ENCODE results near the gene BPTF. TPM values are rescaled to one million over a fixed set of nuclear protein-coding genes. Genes with fewer than 3 reads are reported as not detected.
"Not testable (repeated sequence)": the region's sequence is repeated elsewhere in the genome, so short reads cannot be mapped to it uniquely, and the experiment has no call there.

BPTF gene
- total RNA-seq, 1 donor from 2014 or later: 77.1 TPM

GRCh38 chr17:67982034-67982640 is 156.8 kb downstream of the BPTF start:
- DNase-seq: no peak
- no peak overlapping the region for H3K27ac Mint-ChIP-seq
- no peaks in the 10 kb centered on the region for H3K4me1 Mint-ChIP-seq
- H3K9me3 Mint-ChIP-seq: no peaks in the 10 kb centered on the region
- peaks cover 16% of the 10 kb centered on the region for H3K36me3 Mint-ChIP-seq (ENCODE audit: low read depth)
- no peak overlapping the region for H3K4me3 Mint-ChIP-seq
- intact Hi-C loops (cut with micrococcal nuclease): no loop called here
- H3K27me3 Mint-ChIP-seq: no peaks in the 10 kb centered on the region

GRCh38 chr17:67982686-67983382 is 157.5 kb downstream of the BPTF start:
- intact Hi-C loops (cut with micrococcal nuclease): no loop called here
- Mint-ChIP-seq H3K9me3 (no peaks in the 10 kb centered on the region), H3K4me3 (no peak overlapping the region), H3K4me1 (no peaks in the 10 kb centered on the region), H3K27me3 (no peaks in the 10 kb centered on the region), H3K27ac (no peak overlapping the region), H3K36me3 (ENCODE audit: low read depth) (peaks cover 16% of the 10 kb centered on the region)
- no peak for DNase-seq

- H3K4me1 Mint-ChIP-seq: no peaks in the 10 kb centered on the region
- no peak for DNase-seq
- H3K27me3 Mint-ChIP-seq: no peaks in the 10 kb centered on the region
- intact Hi-C loops (cut with micrococcal nuclease): no loop called here
- H3K9me3 Mint-ChIP-seq: no peaks in the 10 kb centered on the region
- H3K36me3 Mint-ChIP-seq (ENCODE audit: low read depth): peaks cover 14% of the 10 kb centered on the region
- no peak overlapping the region for H3K4me3 Mint-ChIP-seq
- H3K27ac Mint-ChIP-seq: no peak overlapping the region
These were observed 158.0 kb downstream of the BPTF start for GRCh38 chr17:67983383-67983688.

GRCh38 chr17:67990909-67991308 is 165.6 kb downstream of the BPTF start:
- Mint-ChIP-seq H3K4me1 (peaks cover 29% of the 10 kb centered on the region), H3K27me3 (peaks cover 13% of the 10 kb centered on the region), H3K27ac (no peak overlapping the region), H3K36me3 (ENCODE audit: low read depth) (peaks cover 12% of the 10 kb centered on the region), H3K9me3 (no peaks in the 10 kb centered on the region), H3K4me3 (peak overlapping the region; percentile 28)
- DNase-seq: no peak
- intact Hi-C loops (cut with micrococcal nuclease): loop anchor here (10.0 kb wide), 2 partner anchors 166 to 1334 kb away; partner anchors contain the start of genes ABCA5 and BPTF

- H3K27me3 Mint-ChIP-seq: peaks cover 23% of the 10 kb centered on the region
- H3K4me3 Mint-ChIP-seq: peak overlapping the region; percentile 93
- peaks cover 35% of the 10 kb centered on the region for H3K4me1 Mint-ChIP-seq
- peak overlapping the region; percentile 93 for H3K27ac Mint-ChIP-seq
- H3K9me3 Mint-ChIP-seq: no peaks in the 10 kb centered on the region
- intact Hi-C loops (cut with micrococcal nuclease): loop anchor here (1.0 to 10.0 kb wide), 3 partner anchors 28 to 1332 kb away; partner anchors contain the start of genes ABCA5 and BPTF
- DNase-seq: no peak
- peaks cover 12% of the 10 kb centered on the region for H3K36me3 Mint-ChIP-seq (ENCODE audit: low read depth)
These were observed 167.3 kb downstream of the BPTF start for GRCh38 chr17:67992548-67993152.

GRCh38 chr17:67993153-67993997 is 168.1 kb downstream of the BPTF start:
- peak; percentile 93 for DNase-seq
- intact Hi-C loops (cut with micrococcal nuclease): loop anchor here (1.0 to 10.0 kb wide), 3 partner anchors 27 to 1331 kb away; partner anchors contain the start of genes ABCA5 and BPTF
- Mint-ChIP-seq H3K36me3 (ENCODE audit: low read depth) (peaks cover 12% of the 10 kb centered on the region), H3K4me1 (peaks cover 35% of the 10 kb centered on the region), H3K4me3 (peak overlapping the region; percentile 93), H3K27ac (peak overlapping the region; percentile 93), H3K9me3 (no peaks in the 10 kb centered on the region), H3K27me3 (peaks cover 24% of the 10 kb centered on the region)

- peak overlapping the region; percentile 82 for H3K4me3 Mint-ChIP-seq
- peak overlapping the region; percentile 89 for H3K27ac Mint-ChIP-seq
- DNase-seq: no peak
- intact Hi-C loops (cut with micrococcal nuclease): loop anchor here (1.0 to 10.0 kb wide), 4 partner anchors 17 to 1331 kb away; partner anchors contain the start of genes ABCA5 and BPTF
- H3K27me3 Mint-ChIP-seq: peaks cover 28% of the 10 kb centered on the region
- peaks cover 12% of the 10 kb centered on the region for H3K36me3 Mint-ChIP-seq (ENCODE audit: low read depth)
- peaks cover 35% of the 10 kb centered on the region for H3K4me1 Mint-ChIP-seq
- no peaks in the 10 kb centered on the region for H3K9me3 Mint-ChIP-seq
These were observed 168.7 kb downstream of the BPTF start for GRCh38 chr17:67993998-67994361.

GRCh38 chr17:67994817-67995569 is 169.7 kb downstream of the BPTF start:
- intact Hi-C loops (cut with micrococcal nuclease): loop anchor here (2.0 to 10.0 kb wide), 4 partner anchors 16 to 1330 kb away; partner anchors contain the start of genes ABCA5, BPTF and KPNA2
- Mint-ChIP-seq H3K27ac (peak overlapping the region; percentile 49), H3K9me3 (no peaks in the 10 kb centered on the region), H3K4me3 (peak overlapping the region; percentile 82), H3K4me1 (peaks cover 35% of the 10 kb centered on the region), H3K27me3 (peaks cover 28% of the 10 kb centered on the region), H3K36me3 (ENCODE audit: low read depth) (peaks cover 12% of the 10 kb centered on the region)
- DNase-seq: no peak

GRCh38 chr17:67995570-67996263 is 170.4 kb downstream of the BPTF start:
- Mint-ChIP-seq H3K4me1 (peaks cover 35% of the 10 kb centered on the region), H3K36me3 (ENCODE audit: low read depth) (peaks cover 12% of the 10 kb centered on the region), H3K9me3 (no peaks in the 10 kb centered on the region), H3K27me3 (peaks cover 28% of the 10 kb centered on the region), H3K4me3 (peak overlapping the region; percentile 82), H3K27ac (peak overlapping the region; percentile 67)
- DNase-seq: peak; percentile 74
- intact Hi-C loops (cut with micrococcal nuclease): loop anchor here (2.0 to 10.0 kb wide), 4 partner anchors 15 to 1329 kb away; partner anchors contain the start of genes ABCA5, BPTF and KPNA2

GRCh38 chr17:67996301-67997171 is 171.2 kb downstream of the BPTF start, which contains the start of gene C17orf58:
Gene C17orf58 (minus strand): TSS chr17:67996469. CDS start chr17:67996198, 271 bp downstream.
- H3K9me3 Mint-ChIP-seq; DNase-seq; H3K36me3 Mint-ChIP-seq (ENCODE audit: low read depth): not testable (repeated sequence)
- H3K4me1 Mint-ChIP-seq: peaks cover 34% of the 10 kb centered on the region
- H3K27ac Mint-ChIP-seq: peak within 1 kb of the TSS; percentile 67
- H3K4me3 Mint-ChIP-seq: peak within 1 kb of the TSS; percentile 82
- intact Hi-C loops (cut with micrococcal nuclease): loop anchor here (5.0 to 10.0 kb wide), 3 partner anchors 41 to 1328 kb away; partner anchors contain the start of genes ABCA5, BPTF and KPNA2
- peaks cover 28% of the 10 kb centered on the region for H3K27me3 Mint-ChIP-seq

- Mint-ChIP-seq H3K36me3 (ENCODE audit: low read depth) (peaks cover 5% of the 10 kb centered on the region), H3K27me3 (peaks cover 26% of the 10 kb centered on the region), H3K4me3 (no peak overlapping the region), H3K27ac (no peak overlapping the region), H3K9me3 (no peaks in the 10 kb centered on the region), H3K4me1 (peaks cover 24% of the 10 kb centered on the region)
- intact Hi-C loops (cut with micrococcal nuclease): loop anchor here (5.0 to 10.0 kb wide), 3 partner anchors 39 to 1326 kb away; partner anchors contain the start of genes ABCA5, BPTF and KPNA2
- no peak for DNase-seq
These were observed 173.2 kb downstream of the BPTF start for GRCh38 chr17:67998466-67998865.
